Neural progenitor cell (in vitro differentiated cells): ENCODE data around the gene MMP27.

Source experiments
- CTCF ChIP-seq: fragments of 200-600 bp; sonication (generic); IDR thresholded peaks from 2 replicates; pipeline ENCODE4 v1.5.1; 2017; ENCODE audit warnings: antibody characterized with exemption, mild to moderate bottlenecking
- EZH2 ChIP-seq: fragments of 200-600 bp; sonication (generic); IDR thresholded peaks from 2 replicates; pipeline ENCODE4 v1.6.1; 2017; ENCODE audit warnings: antibody characterized with exemption, mild to moderate bottlenecking, moderate library complexity
- EZH2phosphoT487 ChIP-seq: fragments of 200-600 bp; sonication (generic); IDR thresholded peaks from 2 replicates; pipeline ENCODE4 v1.6.1; 2017; ENCODE audit warnings: antibody characterized with exemption

GRCh38 chr11:102704841-102705240 is 728 bp downstream of the MMP27 start:
- no peak for TF ChIP-seq EZH2
- TF ChIP-seq CTCF: no peak
- TF ChIP-seq EZH2phosphoT487: no peak
